Measurements from ENCODE around the gene MCU.
A peak's percentile ranks its signal among the peaks of the same experiment; 100 is the strongest.

The MCU gene

GRCh38 chr10:72802332-72802731 lies 110.4 kb downstream of the MCU start:
- DNase-seq (ENCODE audit: low read depth, low spot score) = no peak

- no peak for DNase-seq (ENCODE audit: low read depth, low spot score)
These were observed 111.0 kb downstream of the MCU start for GRCh38 chr10:72802763-72803505.

- DNase-seq (ENCODE audit: low read depth, low spot score) = no peak
These were observed 116.1 kb downstream of the MCU start for GRCh38 chr10:72808001-72808400.

GRCh38 chr10:72809006-72809405 lies 117.1 kb downstream of the MCU start:
- DNase-seq (ENCODE audit: low read depth, low spot score) = no peak

- DNase-seq (ENCODE audit: low read depth, low spot score) = no peak
These were observed 119.0 kb downstream of the MCU start for GRCh38 chr10:72810976-72811375.

- DNase-seq (ENCODE audit: low read depth, low spot score) = no peak
These were observed 120.4 kb downstream of the MCU start for GRCh38 chr10:72812415-72812752.

GRCh38 chr10:72812753-72813430 lies 120.9 kb downstream of the MCU start:
- no peak for DNase-seq (ENCODE audit: low read depth, low spot score)

- no peak for DNase-seq (ENCODE audit: low read depth, low spot score)
These were observed 122.3 kb downstream of the MCU start for GRCh38 chr10:72814099-72814790.

- no peak for DNase-seq (ENCODE audit: low read depth, low spot score)
These were observed 124.6 kb downstream of the MCU start for GRCh38 chr10:72816565-72816964.

GRCh38 chr10:72818076-72818475 lies 126.1 kb downstream of the MCU start:
- no peak for DNase-seq (ENCODE audit: low read depth, low spot score)

- DNase-seq (ENCODE audit: low read depth, low spot score) = no peak
These were observed 127.1 kb downstream of the MCU start for GRCh38 chr10:72819053-72819452.

GRCh38 chr10:72821606-72822005 lies 129.7 kb downstream of the MCU start:
- no peak for DNase-seq (ENCODE audit: low read depth, low spot score)

- no peak for DNase-seq (ENCODE audit: low read depth, low spot score)
These were observed 130.5 kb downstream of the MCU start for GRCh38 chr10:72822342-72822986.

- DNase-seq (ENCODE audit: low read depth, low spot score) = no peak
These were observed 133.2 kb downstream of the MCU start for GRCh38 chr10:72825163-72825562.

GRCh38 chr10:72826346-72826745 lies 134.4 kb downstream of the MCU start:
- DNase-seq (ENCODE audit: low read depth, low spot score) = no peak

- no peak for DNase-seq (ENCODE audit: low read depth, low spot score)
These were observed 136.4 kb downstream of the MCU start for GRCh38 chr10:72828294-72828693.

GRCh38 chr10:72830625-72831024 lies 138.7 kb downstream of the MCU start:
- DNase-seq (ENCODE audit: low read depth, low spot score) = no peak

GRCh38 chr10:72831696-72832409 lies 139.9 kb downstream of the MCU start:
- no peak for DNase-seq (ENCODE audit: low read depth, low spot score)

GRCh38 chr10:72832701-72833100 lies 140.8 kb downstream of the MCU start:
- DNase-seq (ENCODE audit: low read depth, low spot score) = no peak

GRCh38 chr10:72834183-72834825 lies 142.4 kb downstream of the MCU start:
- peak; percentile 18 for DNase-seq (ENCODE audit: low read depth, low spot score)

GRCh38 chr10:72840319-72840718 lies 148.4 kb downstream of the MCU start:
- no peak for DNase-seq (ENCODE audit: low read depth, low spot score)
